ENCODE results near the gene DDX19B.
"Not testable (repeated sequence)": the region's sequence is repeated elsewhere in the genome, so short reads cannot be mapped to it uniquely, and the experiment has no call there.

DDX19B gene

DNA sequence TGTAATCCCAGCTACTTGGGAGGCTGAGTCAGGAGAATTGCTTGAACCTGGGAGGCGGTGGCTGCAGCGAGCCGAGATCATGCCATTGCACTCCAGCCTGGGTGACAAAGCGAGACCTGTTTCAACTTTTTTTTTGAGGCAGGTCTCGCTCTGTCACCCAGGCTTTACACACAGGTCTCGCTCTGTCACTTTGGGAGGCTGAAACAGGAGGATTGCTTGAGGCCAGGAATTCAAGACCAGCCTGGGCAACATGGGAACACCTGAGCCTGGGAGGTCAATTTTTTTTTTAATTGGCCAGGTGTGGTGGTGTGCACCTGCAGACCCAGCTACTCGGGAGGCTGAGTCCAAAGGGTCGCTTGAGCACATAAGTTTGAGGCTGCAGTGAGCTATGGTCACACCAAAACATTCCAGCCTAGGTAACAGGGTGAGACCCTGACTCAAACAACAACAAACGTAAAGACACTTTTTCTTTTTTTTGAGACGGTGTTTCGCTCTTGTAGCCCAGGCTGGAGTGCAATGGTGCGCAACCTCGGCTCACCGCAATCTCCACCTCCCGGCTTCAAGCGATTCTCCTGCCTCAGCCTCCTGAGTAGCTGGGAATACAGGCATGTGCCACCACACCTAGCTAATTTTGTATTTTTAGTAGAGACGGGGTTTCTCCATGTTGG is 11.5 kb upstream of the DDX19B start:
- not testable (repeated sequence) for DNase-seq (ENCODE audit: low spot score)

DNA sequence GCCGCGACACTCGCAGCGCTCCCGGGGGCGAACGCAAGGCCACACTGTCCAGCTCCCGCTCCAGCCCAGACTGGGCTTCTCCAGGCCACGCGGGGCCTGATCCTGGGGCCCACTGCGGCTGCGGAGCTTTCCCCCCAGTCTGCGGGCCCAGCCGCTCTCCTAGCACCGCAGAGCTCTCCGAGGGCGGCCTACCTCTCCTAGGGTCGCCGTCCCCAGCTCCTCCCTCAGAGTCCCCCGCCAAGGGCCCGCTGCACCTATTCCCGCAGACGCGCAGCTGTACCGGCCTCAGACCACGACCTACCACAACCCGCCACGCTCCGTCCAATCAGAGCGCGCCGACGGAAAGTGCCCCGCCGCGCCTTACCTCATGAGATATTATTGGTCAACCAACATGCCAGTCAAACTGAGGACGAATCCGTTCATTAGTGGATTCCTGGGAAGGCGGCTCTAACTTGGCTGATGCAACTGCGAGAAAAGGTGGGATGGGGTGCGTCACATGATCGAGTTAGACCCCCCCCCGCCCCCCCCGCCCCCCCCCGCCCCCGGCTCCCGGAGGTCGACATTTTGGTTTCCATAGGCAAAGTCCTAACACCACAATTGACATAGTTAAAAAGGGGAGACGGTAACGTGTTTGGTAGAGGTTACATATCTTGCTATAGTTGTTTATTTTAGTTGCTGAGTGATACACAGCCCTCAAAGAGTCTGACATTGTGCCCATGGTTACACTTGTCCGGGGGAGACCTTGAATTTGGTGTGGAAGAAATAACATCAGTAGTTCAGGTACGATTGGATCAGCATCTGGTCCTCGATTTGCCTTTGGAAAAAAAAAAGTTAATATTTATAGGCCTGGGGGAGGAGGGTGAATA is 9.5 kb upstream of the DDX19B start, which contains the start of gene AARS1:
AARS1 (minus strand) TSS at position 278 of the 866 bp plus-strand sequence. CDS start 6,743 bp downstream, outside the sequence.
- peak; percentile 97 for DNase-seq (ENCODE audit: low spot score)

DNA sequence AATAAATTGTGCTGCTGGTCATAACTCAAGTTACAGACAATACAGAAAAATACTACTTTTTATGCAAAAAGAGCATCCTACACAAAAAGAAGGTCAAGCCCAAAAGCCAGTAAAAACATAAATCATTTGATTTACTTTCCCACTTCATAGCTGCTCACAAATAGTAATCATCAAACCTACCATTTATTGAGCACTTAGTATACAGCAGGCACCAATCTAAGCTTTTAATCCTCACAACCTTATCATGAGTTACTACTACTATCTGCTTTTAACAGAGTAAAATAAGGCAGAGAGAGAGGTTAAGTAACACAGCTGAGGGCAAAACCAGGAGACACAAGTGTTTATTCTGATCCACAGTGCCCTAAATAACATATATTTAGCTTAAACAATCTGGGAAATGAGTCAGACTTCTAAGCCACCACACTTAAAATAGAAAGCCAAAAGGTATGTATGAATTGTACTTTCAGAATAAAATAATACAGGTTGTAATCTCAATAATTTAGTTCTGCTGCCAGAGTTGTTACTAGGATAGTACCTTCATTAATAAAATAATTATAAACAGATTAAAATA is 8.0 kb upstream of the DDX19B start:
- DNase-seq (ENCODE audit: low spot score) = no peak

DNA sequence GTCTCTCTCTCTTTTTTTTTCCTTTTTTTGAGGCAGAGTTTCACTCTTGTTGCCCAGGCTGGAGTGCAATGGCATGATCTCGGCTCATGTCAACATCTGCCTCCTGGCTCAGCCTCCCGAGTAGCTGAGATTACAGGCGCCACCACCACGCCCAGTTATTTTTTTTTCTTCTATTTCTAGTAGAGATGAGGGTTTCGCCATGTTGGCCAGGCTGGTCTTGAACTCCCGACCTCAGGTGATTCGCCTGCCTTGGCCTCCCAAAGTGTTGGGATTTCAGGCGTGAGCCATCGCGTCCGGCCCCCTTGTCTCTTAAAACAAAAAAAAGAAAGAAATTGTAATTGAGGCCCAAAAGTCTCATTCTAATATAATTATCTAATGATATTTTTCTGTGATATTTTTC is 6.8 kb upstream of the DDX19B start:
- not testable (repeated sequence) for DNase-seq (ENCODE audit: low spot score)

DNA sequence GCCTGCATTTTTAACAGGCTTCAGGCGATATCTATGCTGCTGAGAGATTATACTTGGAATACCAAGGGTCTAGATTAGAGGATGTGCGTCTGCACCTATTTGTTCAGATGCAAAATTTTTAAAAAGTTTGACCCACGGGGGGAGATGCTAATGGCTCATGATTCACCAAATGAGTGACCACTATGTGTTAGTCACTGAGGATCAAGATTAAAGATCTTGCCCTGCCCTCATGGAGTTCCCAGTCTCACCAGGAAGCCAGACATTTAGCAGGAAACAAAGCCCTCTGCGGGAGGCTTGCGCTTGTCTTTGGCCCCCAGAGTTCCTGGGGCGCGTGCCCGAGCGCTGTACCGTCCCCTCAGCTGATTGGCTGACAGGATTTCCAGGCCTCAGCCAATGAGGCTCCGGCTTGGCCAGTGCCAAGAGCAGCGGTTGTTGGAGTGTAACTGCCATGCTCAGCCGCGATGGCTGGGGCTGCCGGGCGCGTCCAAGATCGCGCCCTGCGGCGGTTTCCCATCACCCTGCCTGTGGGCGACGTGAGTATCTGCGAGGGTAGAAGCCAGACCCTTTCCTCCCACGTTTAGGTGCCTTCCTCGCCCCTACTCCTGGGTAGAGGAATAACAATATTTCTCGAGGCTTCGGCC is 4.5 kb upstream of the DDX19B start:
- no peak for DNase-seq (ENCODE audit: low spot score)

DNA sequence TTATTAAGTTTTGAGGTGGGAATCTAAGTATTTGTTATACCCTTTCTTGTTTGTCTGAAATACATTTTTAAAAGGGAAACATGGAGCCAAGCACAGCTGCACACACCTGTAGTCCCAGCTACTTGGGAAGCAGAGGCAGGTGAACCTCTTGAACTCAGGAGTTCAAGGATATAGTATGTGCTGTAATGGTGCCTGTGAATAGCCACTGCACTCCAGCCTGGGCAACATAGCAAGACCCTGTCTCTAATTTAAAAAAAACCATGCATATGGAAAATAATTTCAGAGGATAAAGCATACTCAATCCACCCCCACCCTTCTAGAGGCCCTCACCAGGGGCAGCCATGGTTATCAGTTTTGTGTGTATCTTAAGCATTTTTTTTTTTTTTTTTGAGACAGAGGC is 3.4 kb upstream of the DDX19B start:
- DNase-seq (ENCODE audit: low spot score) = no peak

DNA sequence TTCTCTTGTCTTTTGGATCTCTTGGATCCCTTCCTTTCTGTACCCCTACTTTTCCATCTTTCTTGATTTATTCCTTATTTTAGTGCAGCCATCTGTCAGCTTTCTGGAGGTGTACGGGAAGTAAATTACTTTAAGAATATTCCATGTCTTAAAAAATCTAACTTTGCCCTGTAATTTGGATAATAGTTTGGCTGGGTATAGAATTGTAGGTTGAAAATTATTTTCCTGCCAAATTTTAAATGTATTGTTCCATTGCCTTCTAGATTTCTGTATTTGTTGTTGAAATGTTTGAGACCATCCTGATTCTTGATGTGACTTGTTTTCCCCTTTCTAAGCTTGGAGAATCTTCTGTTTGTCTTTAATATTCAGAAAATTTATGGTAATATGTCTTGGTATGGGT is 2.1 kb downstream of the DDX19B start:
- no peak for DNase-seq (ENCODE audit: low spot score)

DNA sequence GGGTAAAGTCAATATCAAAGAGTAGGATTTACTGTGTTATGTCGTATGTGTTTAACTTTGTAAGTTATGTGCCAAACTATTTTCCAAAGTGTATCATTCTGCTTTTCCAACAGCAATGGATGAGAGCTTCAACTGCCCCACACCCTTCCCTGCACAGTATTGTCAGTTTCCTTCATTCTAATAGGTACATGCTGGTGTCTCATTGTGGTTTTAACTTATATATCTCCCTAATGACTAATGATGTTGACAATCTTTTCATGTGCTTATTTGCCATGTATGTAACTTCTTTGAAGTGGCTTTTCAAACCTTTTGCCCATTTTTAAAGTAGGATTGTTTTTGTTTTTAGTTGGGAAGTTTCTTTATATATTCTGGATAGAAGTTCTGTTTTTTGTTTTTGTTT is 3.8 kb downstream of the DDX19B start:
- no peak for DNase-seq (ENCODE audit: low spot score)

DNA sequence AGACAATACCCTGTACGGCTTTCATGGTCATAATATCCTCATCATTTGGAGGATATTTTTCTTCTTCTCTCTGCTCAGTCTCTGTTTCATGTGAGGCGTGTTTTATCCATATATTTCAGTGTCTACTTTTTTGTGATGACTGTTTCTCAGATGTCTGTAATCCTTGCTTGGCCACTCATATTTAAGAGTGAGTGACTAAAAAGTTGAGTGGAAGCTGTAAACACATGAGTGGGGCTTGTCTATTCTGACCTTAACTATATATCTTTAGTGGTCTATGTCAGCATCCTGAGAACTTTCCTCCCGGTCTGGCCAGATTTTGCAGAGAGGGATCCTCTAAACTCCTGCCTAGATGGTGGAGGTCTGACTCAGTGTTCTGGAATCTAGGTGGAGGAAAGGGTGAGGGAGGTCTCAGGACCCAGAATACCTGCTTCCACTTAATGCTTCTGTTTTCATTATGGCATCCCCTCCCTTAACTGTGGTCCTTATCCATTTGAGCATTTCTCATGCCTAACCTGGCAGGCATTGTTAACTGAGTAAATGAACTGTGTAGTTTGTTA is 6.0 kb downstream of the DDX19B start:
- DNase-seq (ENCODE audit: low spot score) = no peak

DNA sequence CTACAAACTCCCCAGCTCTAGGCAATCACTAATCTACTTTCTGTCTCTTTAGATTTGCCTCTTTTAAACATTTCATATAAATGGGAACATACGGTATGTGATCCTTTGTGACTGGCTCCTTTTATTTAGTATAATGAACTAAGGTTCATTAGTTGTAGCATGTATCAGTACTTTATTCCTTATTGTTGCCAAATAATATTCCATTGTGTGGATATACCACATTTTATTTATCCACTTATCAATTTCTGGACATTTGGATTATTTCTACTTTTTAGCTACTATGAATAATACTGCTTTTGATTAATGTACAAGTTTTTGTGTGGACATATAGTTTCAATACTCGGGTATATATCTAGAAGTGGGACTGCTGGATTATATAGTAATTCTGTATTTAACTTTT is 7.9 kb downstream of the DDX19B start:
- DNase-seq (ENCODE audit: low spot score) = no peak

DNA sequence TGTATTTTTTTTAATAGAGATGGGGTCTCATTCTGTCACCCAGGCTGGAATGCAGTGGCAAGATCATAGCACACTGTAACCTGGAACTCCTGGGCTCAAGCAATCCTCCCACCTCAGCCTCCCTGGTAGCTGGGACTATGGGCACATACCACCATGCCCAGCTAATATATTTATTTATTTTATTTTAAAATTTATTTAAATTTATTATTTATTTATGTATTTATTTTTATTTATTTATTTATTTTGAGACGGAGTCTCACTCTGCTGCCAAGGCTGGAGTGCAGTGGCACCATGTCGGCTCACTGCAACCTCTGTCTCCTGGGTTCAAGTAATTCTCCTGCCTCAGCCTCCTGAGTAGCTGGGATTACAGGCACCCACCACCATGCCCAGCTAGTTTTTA is 8.7 kb downstream of the DDX19B start:
- not testable (repeated sequence) for DNase-seq (ENCODE audit: low spot score)

DNA sequence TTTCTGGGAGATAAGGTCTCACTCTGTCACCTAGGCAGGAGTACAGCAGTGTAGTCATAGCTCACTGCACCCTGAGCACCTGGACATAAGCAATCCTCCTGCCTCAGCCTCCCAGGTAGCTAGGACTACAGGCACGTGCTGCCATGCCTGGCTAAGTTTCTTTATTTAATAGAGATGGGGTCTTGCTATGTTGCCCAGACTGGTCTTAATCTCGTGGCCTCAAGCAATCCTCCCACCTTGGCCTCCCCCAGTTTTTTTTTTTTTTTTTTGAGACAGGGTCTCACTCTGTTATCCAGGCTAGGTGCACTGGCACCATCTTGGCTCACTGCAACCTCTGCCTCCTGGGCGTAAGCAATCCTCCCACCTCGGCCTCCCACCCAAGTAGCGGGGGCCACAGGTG is 21.1 kb downstream of the DDX19B start:
- DNase-seq (ENCODE audit: low spot score) = no peak

DNA sequence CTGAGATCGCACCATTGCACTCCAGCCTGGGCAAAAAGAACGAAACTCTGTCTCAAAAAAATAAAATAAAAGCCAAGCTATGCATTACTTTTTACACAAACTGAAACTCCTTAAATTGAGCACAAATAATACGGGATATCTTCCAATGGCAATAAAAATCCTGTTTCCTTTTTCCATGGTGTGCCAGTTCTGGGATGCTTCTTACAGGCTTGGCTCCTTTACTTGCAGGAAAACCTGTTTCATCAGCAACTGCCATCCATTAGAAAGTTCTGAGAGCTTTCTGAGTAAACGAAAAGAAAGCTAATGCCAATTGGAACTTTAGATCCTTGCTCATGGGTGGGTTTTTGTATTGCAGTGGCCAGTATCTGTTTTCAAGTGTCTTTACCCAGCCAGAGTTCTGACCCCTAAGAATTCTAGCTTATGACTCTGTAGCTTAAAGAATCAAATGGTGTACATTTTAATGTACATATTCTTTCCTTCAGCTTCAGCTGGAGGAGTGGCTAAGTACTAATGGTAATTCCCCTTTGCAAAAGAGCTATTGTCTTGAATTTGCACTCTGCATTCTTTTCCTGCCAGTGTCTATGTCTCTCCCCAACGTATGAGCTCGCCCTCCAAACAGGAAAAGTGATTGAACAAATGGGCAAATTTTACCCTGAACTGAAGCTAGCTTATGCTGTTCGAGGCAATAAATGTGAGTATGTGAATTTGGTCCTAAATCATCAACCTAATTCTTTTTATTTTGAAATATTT is 26.2 kb downstream of the DDX19B start:
- no peak for DNase-seq (ENCODE audit: low spot score)

DNA sequence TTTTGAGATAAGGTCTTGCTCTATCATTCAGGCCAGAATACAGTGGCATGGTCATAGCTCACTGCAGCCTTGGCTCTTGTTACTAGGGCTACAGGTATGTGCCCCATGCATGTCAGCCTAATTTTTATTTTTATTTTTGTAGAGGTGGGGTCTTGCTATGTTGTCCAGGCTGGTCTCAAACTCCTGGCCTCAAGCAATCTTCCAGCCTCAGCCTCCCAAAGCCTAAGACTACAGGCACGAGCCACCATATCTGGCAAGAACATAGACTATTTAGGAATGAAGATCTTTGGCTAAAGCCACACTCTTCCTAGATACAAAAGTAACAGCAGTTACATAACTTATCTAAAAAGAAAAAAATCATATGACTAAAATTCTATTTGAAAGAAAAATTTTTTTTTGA is 32.1 kb downstream of the DDX19B start:
- no peak for DNase-seq (ENCODE audit: low spot score)

DNA sequence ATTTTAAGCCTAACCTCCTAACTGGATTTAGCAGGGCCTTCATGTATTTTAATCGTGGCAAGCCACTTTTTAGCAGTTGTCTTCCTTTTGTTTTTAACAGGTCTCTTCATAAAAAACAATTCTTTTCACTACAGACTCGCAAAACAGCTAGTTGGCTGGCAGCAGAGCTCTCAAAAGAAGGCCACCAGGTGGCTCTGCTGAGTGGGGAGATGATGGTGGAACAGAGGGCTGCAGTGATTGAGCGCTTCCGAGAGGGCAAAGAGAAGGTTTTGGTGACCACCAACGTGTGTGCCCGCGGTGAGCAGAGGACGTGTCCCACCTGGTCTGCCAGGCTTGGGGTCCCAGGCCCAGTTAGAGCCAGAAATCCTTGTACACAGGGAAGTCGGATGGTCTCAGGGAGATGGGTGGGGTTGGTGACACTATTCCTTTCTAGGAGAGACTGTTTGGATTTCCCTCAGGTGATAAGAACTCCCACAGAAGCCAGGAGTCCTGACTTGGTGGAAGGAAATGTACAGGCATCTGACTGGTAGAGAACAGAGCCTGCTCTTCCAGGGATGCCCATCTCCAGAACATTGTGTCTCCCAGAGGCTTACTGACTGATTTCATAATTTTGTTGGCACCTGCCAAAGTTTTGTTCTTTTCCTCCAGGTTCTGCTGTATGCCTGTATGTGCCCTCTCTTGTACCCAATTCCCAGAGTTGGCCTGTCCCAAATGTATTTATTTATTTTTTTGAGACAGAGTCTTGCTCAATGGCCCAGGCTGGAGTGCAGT is 32.8 kb downstream of the DDX19B start:
- DNase-seq (ENCODE audit: low spot score) = peak; percentile 29

DNA sequence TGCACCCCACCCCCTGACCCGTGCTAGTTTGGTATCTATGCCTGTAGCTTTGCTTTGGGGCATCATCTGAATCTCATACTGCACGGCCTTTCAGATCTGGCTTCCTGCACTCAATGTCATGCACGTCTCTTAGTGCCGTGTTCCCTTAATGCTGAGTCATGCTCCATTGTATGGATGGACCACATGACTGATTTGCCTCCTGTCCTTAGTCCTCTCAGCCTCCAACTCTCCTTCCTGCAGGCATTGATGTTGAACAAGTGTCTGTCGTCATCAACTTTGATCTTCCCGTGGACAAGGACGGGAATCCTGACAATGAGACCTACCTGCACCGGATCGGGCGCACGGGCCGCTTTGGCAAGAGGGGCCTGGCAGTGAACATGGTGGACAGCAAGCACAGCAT is 33.7 kb downstream of the DDX19B start:
- DNase-seq (ENCODE audit: low spot score) = not testable (repeated sequence)

DNA sequence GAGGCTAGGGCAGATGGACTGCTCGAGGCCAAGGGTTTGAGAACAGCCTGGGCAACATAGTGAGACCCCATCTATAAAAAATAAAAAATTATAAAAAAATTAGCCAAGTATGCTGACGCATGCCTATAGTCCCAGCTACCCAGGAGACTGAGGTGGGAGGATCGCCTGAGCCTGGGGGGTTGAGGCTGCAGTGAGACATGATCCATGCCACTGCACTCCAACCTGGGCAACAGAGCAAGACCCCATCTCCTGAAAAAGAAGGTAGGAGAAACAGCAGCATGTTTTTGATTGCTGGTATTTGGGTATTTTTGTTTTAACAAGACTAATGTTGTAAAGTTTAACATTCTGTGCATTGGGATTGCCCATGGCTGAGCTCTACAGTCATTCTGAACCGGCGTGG is 38.8 kb downstream of the DDX19B start:
- DNase-seq (ENCODE audit: low spot score) = no peak

DNA sequence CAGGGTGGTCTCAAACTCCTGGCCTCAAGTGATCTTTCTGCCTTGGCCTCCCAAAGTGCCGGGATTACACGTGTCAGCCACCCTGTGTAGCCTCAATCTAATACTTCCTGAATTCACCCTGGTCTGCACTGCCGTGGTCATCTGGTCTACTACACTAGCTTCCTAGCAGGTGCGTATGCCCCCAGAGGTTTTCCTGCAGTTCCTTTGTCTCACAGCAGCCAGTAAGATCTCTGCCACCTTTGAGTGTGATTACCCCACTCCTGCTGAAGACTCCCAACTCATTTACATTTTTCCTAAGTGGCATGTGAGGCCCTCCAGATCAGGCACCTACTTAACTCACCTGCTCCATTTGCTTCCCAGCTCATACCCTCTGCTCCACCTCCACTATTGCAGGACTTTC is 42.6 kb downstream of the DDX19B start:
- DNase-seq (ENCODE audit: low spot score) = no peak

DNA sequence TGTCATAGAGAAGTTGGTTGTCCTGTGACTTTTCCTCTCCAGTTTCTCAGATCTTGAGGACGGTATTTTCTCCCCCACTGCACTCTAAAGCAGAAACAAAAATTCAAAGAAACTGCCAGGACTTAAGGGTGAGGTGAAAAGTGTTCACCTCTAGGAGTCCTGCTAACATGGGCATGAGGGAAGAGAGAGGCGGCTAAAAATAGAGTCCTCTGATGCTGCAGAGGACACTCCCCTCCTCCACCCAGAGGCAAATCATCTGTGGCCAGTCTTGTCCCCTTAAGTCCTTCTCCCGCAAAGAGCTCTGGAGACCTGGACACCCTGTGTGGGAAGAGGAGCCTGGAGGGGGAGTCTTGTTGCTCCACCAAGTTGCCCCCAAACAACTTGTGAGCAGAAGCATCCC is 43.0 kb downstream of the DDX19B start:
- DNase-seq (ENCODE audit: low spot score) = no peak

DNA sequence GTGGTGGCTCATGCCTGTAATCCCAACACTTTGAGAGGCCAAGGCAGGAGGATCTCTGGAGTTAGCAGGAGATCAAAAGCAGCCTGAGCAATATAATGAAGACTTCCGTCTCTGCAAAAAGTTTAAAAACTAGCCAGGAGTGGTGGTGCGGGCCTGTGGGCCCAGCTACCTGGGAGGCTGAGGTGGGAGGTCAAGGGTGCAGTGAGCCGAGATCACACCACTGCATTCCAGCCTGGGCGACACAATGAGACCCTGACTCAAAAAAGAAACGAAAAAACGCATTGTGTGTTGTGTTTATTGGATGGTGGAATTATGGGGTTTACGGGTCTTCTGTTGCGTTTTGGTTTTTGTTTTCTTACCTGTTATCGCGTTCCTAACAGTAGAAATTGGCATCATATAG is 46.9 kb downstream of the DDX19B start:
- DNase-seq (ENCODE audit: low spot score) = no peak

DNA sequence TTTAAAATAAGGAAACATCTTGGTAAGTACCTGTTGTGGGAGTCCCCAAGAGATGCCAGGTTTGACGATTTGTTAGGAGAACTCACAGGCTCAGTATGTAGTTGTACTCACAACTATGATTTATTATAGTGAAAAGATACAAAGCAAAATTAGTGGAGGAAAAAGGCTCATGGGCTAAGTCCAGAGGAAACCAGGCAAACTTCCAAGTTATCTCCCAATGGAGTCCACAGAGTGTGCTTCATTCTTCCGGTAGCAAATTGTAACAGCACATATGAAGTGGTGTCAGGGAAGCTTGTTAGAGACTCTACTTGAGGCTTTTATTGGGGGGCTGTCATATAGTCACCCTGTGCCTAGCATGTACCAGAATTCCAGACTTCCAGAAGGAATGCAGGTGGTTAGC is 50.0 kb downstream of the DDX19B start:
- DNase-seq (ENCODE audit: low spot score) = no peak
